GM19324 (cell line): ENCODE results near the gene OR52H1.
"Not testable (repeated sequence)": the region's sequence is repeated elsewhere in the genome, so short reads cannot be mapped to it uniquely, and the experiment has no call there.

Experiments
- ATAC-seq: cut with Tn5 transposase; IDR thresholded peaks from one replicate; pipeline ENCODE4 v1.9.1; 2021; ENCODE audit warnings: mild to moderate bottlenecking, moderate library complexity; ENCODE audit not compliant: unreplicated experiment, low FRiP score

The OR52H1 gene

GRCh38 chr11:5548440-5548839, at the start of gene OR52H1:
TSS of gene OR52H1 (minus strand) at chr11:5548540. CDS start at chr11:5545505, 3,035 bp downstream.
- no peak for ATAC-seq

GRCh38 chr11:5597953-5598352, 49.6 kb upstream of the OR52H1 start:
- no peak for ATAC-seq

- no peak for ATAC-seq
These were observed 48.4 kb upstream of the OR52H1 start, which contains the start of gene TRIM6 for GRCh38 chr11:5596607-5597201. TSS of gene TRIM6 (plus strand) at chr11:5596637. CDS start at chr11:5596898, 261 bp downstream.

- ATAC-seq, result no peak
These were observed 44.8 kb upstream of the OR52H1 start for GRCh38 chr11:5593146-5593545.

GRCh38 chr11:5592615-5593014, 44.3 kb upstream of the OR52H1 start:
- no peak for ATAC-seq

- ATAC-seq, result no peak
These were observed 43.3 kb upstream of the OR52H1 start for GRCh38 chr11:5591613-5592012.

- ATAC-seq, result not testable (repeated sequence)
These were observed 41.6 kb upstream of the OR52H1 start for GRCh38 chr11:5589906-5590305.

- not testable (repeated sequence) for ATAC-seq
These were observed 36.1 kb upstream of the OR52H1 start for GRCh38 chr11:5584458-5584857.

- ATAC-seq, result no peak
These were observed 32.7 kb upstream of the OR52H1 start for GRCh38 chr11:5581014-5581413.

- ATAC-seq, result no peak
These were observed 32.2 kb upstream of the OR52H1 start, which contains the start of gene OR52B6 for GRCh38 chr11:5580577-5580976. TSS of gene OR52B6 (plus strand) at chr11:5580877. CDS start at chr11:5580877, 0 bp downstream.

- ATAC-seq, result no peak
These were observed 28.8 kb upstream of the OR52H1 start for GRCh38 chr11:5577101-5577500.

GRCh38 chr11:5575152-5575551, 26.8 kb upstream of the OR52H1 start:
- ATAC-seq, result no peak

GRCh38 chr11:5574654-5575053, 26.3 kb upstream of the OR52H1 start:
- no peak for ATAC-seq

GRCh38 chr11:5564259-5565019, 16.1 kb upstream of the OR52H1 start:
- no peak for ATAC-seq

- no peak for ATAC-seq
These were observed 9.4 kb upstream of the OR52H1 start for GRCh38 chr11:5557751-5558150.

- no peak for ATAC-seq
These were observed 8.4 kb upstream of the OR52H1 start for GRCh38 chr11:5556596-5557188.

- ATAC-seq, result no peak
These were observed 5.0 kb upstream of the OR52H1 start for GRCh38 chr11:5553343-5553742.

GRCh38 chr11:5550440-5551095, 2.2 kb upstream of the OR52H1 start:
- no peak for ATAC-seq

GRCh38 chr11:5547982-5548381, 358 bp downstream of the OR52H1 start:
- ATAC-seq, result peak; percentile 76

GRCh38 chr11:5546457-5546856, 1.9 kb downstream of the OR52H1 start:
- ATAC-seq, result no peak

- no peak for ATAC-seq
These were observed 6.9 kb downstream of the OR52H1 start for GRCh38 chr11:5541427-5541826.
